GM21723 (cell line): ENCODE data around the gene MXD1.
"Not testable (repeated sequence)": the region's sequence is repeated elsewhere in the genome, so short reads cannot be mapped to it uniquely, and the experiment has no call there.

Source experiments
- ATAC-seq: cut with Tn5 transposase; IDR thresholded peaks from one replicate; pipeline ENCODE4 v1.9.1; 2021; ENCODE audit warnings: mild to moderate bottlenecking, moderate library complexity; ENCODE audit not compliant: unreplicated experiment

The MXD1 gene, protein sequence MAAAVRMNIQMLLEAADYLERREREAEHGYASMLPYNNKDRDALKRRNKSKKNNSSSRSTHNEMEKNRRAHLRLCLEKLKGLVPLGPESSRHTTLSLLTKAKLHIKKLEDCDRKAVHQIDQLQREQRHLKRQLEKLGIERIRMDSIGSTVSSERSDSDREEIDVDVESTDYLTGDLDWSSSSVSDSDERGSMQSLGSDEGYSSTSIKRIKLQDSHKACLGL

DNA sequence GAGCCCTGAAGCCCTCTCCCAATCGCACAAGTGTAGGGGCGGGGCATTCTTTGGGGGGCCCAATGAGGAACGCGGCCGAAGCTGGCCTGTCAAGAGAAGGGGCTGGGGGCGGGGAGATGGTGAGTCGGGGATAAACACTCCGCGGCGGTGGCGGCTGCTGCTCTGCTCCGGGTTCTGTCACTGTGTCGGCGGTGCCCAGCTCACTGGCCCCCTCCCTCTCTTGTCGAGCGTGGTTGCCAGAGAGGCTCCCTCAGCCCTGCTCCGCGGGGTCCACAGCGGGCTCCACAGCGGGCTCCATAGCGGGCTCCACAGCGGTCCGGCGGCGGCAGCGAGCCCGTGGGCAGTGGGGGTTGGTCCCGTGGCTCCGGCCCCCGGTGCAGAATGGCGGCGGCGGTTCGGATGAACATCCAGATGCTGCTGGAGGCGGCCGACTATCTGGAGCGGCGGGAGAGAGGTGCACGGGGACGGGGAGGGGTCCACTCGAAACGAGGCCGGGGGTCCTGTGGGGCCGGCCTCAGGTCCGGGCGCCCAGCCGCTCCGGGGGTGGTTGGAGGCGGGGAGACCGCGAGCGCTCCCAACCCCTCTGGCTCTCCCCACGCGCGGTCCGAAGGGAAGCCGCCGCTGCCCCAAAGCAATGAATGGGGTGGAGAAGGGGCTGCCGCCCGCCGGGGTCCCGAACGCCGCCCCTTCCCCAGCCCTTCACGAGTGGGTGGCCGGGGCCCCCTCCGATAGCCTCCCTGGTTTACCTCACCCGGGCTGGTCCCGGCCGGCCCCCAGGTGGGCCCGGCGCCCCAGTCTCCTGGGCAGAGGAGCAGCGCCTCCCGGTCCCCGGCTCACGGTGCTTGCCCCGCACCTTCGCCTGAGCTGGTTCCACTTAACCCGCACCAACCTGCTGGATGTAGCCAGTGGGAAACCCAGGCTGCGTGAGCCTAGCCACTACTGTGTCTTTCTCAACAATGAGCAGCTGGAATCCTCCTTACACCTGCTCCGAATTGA is at the start of gene MXD1:
MXD1 (plus strand) TSS at position 160 of the 996 bp plus-strand sequence; CDS start at position 382, 222 bp downstream.
- no peak for ATAC-seq

DNA sequence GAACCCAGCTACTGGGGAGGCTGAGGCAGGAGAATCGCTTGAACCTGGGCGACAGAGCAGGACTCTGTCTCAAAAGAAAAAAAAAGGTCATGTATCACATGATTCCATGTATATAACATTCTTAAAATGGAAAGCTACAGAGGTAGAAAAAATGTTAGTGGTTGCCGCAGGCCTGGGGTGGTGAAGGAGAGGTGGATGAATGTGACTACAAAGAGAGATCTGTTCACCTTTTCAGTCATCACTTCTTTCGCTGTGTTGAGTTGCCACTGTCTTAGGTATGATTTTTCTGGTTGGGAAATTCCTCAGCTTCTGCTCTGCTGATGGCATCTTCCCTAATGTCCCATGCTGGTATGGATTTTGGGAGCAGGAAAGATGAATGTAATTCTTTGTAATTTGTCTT is 26.5 kb upstream of the MXD1 start:
- no peak for ATAC-seq

DNA sequence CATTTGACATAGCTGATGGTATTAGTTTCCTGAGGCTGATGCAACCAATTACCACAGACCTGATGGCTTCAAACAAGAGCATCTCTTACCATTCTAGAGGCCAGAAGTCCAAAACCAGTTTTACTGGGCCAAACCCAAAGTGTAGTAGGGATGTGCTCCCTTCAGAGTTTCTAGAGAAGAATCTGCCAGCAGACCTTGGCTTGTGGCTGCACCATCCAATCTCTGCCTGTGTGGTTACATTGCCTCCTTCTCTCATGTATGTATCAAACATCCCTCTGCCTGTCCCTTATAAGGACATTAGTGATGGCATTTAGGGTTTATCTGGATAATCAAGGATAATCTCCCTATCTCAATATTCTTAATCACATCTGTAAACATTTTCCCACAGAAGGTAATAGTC is 25.6 kb upstream of the MXD1 start:
- ATAC-seq: no peak

DNA sequence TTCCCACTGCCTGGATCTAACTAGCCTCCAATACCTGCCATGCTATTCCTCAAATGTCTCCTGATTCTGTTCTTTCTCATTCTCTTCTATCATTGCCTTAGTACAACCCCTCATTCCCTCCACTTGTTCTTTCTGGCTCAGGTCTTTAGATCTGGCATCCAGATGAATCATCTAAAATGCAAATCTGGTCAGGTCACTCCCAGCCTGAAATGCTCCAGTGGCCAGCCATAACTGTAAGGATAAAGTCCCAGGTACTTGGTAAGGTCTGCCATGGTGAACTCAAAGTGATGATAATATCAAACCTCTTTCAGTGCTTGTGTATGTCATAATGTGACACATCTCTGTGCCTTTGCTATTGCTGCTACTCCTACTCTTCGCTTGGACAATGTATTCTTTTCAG is 24.0 kb upstream of the MXD1 start:
- no peak for ATAC-seq

DNA sequence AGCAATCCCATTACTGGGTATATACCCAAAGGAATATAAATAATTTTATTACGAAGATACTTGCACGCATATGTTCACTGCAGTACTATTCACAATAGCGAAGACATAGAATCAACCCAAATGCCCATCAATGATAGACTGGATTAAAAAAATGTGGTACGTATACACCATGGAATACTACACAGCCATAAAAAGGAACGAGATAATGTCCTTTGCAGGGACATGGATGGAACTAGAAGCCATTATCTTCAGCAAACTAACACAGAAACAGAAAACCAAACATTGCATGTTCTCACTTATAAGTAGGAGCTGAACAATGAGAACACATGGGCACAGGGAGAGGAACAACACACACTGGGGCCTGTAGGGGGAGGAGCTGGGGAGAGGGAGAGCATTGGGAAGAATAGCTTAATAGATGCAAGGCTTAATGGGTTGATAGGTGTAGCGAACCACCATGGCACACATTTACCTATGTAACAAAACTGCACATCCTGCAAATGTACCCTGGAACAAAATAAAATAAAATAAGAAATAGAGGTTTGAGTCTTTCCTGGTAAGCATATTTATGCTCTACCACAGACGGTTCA is 22.0 kb upstream of the MXD1 start:
- ATAC-seq: not testable (repeated sequence)

DNA sequence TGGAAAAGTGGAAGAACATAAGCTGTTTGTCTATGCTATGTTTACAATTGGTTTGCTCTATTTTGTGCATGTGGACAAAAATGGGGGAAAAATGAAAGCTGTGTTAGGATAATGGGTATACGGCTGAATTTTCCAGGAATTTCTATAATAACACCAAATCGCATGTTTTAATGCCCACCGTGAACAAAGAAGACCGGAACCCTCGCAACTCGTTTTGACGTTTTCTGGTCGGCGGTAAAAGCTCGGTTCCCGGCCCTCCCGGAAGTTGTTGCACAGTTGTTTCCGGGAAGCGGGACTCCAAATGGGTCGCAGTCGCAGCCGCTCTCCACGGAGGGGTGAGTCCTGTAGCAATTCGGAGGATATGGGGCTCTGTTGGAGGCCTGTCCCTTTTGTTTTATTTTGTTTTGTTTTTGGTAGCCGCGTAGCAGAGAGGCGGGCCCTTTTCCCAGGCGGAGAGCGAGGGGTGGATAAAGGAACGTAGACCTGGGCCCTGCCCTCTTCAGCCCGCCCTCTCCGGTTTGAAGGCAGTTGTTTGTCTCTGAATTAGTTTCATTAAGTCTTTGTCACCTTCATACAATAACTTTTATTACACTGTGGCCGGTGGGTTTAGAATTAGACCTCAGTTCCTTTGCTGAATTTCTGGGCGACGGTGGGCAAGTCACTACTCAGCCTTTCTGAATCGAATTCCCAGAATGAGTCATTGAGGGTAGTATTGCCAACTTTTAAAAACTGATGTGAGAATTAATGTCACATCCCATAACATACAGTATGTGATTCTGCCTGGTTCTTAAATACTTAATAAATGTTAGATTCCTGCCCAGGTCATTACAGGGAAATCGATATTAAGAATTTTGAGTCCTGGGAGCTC is 21.0 kb upstream of the MXD1 start, which contains the start of gene SNRNP27:
SNRNP27 (plus strand) TSS at position 273 of the 868 bp plus-strand sequence; CDS start at position 302, 29 bp downstream.
- peak; percentile 73 for ATAC-seq

DNA sequence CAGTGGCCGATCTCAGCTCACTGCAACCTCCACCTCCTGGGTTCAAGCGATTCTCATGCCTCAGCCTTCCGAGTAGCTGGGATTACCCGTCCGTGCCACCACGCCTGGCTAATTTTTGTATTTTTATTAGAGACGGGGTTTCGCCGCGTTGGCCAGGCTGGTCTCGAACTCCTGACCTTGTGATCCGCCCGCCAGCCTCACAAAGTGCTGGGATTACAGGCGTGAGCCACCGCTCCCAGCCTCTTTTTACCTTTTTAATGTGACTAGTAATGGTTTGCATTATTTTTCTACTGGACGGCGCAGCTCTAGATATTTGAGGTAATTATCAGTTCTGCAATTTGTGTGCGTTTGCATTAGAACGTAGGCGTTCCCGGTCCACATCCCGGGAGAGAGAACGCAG is 20.2 kb upstream of the MXD1 start:
- not testable (repeated sequence) for ATAC-seq

DNA sequence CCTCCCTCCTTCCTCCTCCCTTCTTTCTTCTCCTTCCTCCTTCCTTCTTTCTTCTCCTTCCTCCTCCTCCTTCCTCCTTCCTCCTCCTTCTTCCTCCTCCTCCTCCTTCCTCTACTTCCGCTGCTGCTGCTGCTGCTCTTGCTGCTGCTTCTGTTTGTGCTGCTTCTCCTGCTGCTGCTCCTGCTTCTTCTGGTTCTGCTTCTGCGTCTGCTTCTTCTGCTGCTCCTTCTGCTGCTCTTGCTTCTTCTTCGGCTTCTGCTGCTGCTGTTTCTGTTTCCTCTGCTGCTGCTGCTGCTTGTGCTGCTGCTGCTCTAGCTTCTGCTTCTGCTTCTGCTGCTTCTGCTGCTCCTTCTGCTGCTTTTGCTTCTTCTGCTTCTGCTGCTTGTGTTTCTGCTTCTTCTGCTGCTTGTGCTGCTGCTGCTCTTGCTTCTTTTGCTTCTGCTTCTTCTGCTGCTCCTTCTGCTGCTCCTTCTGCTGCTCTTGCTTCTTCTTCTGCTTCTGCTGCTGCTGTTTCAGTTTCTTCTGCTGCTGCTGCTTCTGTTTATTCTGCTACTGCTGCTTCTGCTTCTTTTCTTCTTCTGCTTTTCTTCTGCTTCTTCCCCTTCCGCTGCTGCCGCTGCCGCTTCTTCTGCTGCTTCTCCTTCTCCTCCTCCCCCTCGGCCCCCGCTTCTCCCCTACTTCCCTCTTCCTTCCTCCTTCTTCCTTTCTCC is 12.5 kb upstream of the MXD1 start:
- ATAC-seq: peak; percentile 55

DNA sequence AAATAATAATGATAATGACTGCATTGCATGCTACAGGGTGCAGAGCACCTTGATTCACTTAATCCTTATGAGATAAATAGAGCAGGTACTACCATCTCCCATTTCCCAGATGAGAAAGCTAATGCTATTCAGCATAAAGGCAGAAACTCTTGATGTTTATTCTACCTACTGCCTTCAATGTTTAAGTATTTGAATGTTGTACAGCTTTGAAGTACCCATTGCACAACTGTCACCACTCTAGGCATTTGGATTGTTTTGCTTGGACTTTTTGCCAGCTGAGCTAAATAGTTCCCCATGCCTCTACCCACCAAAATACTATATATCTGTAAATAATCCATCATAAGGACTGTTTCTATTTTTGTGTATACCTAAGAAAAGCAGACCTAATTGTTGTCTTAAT is 7.7 kb upstream of the MXD1 start:
- ATAC-seq: no peak

DNA sequence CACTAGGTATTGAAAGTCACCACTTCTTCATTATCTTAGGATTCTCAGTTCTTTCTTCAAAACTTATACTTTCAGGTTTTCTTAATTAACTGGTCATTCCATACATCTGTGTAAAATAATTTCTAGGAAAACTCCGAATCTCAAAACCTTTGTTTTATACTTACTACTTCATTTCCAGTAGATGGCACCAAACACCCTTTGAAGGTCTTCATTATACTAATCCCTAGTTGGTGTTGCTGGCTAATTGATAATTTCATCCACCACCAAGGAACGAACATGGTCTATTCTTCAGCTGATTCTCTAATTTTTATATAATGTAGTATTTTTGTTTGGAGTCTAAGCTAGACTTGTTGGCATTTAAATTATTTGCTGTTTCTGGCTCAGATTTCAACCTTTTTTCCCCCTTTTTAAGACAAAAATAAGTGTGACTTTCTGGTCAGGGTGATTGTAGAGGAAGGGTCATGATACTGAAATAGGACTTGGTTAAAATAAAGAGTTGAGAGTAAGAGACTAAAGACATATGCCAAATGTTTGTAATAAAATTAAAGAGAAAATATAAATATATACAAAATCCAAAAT is 2.8 kb upstream of the MXD1 start:
- no peak for ATAC-seq

DNA sequence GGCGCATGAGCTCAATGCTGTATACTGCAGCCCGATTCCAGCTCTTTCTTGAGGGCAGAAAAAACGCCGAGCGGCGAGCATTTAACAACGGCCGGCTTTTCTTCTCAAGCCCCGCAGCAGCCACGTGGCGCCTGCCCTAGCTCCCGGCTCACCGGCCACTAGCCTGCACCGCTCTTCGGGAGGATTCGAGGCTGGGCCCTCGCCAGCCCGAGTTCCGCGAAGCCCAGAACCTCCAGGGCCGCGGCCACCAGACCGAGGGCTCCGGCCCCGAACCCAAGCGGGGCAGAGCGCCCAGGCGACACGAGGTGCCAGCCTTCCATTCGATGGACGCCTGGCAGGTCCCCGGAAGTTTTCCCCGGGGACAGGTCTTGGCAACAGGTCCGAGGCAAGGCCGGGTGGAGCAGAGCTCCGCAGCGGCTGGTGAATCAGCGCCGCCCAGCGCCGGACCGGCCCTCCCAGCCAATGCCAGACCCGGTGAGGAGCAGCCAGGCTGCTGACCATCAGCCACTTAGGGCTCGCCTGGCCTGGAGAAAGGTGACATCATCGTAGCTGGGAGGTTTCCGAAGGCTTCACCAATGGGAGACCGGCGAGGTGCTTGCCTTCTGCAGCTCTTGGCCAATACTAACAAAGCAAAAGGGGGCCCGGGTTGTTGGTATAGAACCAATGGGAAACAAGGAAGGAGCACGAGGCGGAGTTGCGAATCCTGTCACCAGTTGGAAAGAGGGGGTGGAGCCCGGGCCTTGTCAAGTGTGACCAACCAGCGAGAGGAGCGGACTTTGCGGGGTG is 552 bp upstream of the MXD1 start:
- peak; percentile 88 for ATAC-seq

DNA sequence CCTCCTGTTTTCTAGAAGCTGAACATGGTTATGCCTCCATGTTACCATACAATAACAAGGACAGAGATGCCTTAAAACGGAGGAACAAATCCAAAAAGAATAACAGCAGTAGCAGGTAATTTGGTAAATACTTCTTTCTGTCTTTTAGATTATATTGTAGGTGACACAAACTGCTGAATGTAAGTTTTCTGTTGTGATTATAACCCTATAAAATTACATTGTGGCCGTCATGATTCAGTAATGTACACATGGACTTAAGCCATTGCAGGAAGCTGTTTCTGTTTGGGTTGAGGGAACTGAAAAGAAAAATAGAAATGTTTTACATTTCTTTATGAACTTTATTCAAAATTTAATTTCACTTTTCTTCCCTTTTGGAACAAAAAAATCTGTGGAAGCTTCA is 1.2 kb downstream of the MXD1 start:
- no peak for ATAC-seq

DNA sequence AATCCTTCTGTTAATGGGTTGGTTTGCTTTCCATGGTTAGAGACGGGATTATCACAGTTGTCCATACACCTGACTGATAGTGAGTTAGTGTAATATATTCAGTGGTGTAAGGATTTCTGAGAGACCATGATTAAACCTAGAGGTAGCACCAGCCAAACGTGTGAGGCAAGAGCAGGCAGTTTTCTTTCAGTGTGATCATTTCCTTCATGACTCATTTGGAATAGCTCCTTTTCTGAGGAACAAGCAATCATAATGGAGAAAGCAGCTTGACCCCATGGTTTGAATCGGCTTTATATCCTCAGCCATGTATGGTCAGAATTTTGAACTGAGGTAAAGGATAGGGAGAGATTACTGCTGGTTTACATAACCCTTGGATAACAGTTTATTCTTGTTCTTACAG is 2.9 kb downstream of the MXD1 start:
- ATAC-seq: no peak

DNA sequence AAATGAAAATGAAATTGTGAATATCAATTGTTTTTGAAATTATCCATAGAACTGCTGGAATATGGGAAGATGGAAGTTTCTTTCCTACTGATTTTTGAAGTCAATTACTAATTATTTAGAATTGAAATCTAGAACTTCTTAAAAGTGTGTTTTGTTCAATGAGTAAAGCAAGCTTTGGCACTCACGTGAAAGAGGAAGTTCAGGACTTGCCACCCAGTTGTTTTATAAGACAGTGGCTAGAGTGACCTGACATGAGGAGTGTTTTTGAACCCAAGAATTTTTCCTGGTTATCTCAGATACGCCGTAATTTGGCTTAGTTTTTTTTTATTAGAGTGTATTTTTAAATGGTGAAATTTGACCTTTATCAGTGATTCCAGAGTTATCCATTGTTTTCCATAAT is 3.5 kb downstream of the MXD1 start:
- no peak for ATAC-seq

DNA sequence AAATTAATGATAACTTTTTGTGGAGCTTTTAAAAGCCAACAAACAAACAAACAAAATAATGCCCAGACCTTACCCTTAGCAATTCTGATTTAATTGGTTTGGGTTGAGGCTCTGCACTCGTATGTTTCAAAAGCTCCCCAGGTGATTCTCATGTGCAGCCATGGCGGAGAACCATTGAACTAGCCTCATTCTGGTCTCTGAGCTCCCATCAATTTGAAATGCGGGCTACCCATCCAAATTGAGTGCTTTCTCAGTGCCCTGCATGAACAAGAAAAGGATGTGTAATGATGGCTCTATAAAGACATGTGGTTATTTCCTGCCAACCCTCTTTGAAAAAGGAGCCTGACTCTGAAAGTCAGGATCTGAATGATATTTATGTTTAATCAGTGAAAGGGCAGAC is 8.2 kb downstream of the MXD1 start:
- ATAC-seq: no peak

DNA sequence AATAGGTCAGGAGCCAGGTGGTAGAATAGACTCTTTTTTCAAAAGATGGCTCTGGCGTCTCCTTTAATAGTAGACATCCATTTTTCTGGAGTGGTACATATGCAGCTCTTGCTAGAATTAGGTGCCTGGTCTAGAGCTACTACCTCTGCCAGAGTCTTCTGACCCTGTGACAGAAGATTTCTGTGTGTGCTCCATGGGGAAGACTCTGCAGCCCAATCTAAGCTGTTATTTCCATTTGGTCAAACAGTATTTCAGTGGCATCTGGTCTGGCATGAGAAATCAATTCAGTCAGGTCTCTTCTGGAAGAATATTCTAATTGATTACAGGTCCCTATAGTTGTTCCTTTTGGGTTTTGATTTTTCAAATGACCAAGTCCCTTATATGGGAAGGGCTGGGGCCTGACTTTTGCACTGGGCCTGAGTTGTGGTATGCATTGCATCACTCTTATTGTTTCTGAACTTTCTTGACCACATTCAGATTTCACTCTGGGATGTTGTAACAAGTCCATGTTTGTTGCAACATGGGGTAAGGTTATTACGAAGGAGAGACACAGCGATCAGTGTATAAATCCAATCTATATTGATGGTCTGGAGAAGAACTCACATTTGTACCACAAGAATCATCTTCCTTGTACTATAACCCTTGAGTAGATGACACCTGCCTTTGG is 12.1 kb downstream of the MXD1 start:
- ATAC-seq: no peak

DNA sequence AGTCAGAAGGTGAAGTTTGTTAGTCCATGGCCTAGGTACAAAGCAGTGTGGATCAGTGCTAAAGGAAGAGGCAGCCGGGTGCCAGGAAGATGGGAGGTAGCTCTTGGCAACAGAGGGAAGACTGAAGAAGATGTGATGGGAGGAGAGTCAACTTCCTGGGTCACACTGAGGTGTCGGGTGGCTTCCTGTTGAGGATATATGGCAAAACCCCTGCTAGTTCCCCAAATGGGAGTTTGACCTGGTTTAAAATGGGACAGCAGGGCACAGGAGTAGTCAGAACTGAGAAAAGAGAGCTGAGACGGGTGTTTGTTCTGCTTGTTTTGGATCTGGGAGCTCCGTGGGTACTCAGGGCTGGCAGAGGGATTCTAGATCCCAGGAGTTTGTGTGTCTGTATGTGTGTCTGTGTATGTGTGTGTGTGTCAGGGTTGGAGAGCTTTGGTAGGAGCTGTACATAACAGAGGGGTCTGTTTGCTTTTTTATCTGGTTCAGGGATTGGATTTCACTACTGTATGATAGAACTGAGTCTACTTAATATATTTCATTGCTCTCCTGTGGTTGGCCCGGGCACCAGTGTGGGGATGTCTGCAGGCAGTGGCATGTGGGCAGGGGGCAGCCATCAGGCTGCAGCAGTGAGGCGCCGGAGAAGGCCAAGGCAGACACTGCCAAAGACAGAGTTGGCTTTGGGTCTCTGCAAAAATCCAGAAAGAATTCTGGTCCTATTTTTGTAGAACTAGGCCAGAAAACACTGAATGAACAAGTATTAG is 17.1 kb downstream of the MXD1 start:
- no peak for ATAC-seq

DNA sequence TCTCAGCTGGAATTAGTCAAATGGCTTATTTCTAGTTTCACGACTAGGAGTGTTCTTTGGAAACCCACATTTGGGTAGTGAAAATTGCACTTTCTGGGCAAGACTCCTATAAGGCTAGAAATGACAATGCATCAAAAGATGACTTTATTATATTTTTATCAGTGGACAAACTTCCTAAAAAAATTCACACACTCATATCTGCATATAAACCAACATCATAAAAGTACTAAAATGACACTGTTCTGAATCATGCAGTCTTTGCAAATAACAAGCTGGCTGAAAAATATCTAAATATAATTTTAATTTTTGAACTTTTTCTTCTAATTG is 17.6 kb downstream of the MXD1 start:
- no peak for ATAC-seq
